Raji (cell line): ENCODE results near the gene UBE2E3.

Experiments
- POLR2A ChIP-seq: IDR thresholded peaks from 2 replicates; pipeline ENCODE4 v1.6.1; 2011; ENCODE audit warnings: low read depth, low read length, control low read depth; ENCODE audit not compliant: insufficient read depth

The UBE2E3 gene

DNA sequence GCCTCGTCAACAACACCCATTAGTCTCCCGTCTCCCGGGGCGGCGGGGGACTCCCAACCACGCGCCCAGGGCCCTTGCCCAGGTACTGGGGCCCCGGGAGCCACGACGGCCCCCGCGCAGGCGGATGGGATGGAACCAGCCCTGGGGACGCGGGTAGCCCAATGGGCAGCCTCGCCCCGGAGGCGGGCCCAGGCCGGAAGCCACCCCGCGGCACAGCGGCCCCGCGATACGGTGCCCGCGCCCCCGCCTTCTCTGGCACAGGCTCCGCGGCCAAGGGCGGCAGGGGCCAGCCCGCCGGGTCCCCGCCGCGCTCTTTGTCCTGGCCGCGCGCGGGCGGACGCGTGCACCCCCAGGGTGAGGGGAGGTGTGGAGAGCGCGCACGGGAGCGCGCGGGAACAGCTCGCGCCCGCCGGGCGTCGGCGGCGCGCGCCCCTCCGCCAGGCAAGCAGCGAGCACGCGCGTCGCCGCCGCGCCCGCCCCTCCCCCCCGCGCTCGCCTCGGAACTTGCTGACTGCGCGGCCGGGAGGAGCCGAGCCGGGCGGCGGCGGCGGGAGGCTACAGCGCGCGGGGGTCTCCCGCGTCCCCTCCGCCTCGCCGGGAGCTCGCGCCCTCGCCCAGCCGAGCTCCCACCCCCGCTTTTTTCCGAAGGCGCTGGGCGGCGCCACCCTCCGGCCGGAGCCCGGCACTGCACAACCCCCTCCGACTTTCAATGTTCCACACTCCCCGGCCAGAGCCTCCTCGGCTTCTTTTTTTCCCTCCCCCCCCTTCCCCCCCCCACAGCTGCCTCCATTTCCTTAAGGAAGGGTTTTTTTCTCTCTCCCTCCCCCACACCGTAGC is at the start of gene UBE2E3:
Gene UBE2E3 (plus strand): TSS at position 500 of the 837 bp plus-strand sequence. CDS start 1,438 bp downstream, outside the sequence.
- TF ChIP-seq POLR2A, result no peak

- no peak for TF ChIP-seq POLR2A
Observed at GRCh38 chr2:180931841-180932240, 48.6 kb upstream of the UBE2E3 start.

GRCh38 chr2:180933332-180933731 is 47.1 kb upstream of the UBE2E3 start:
- no peak for TF ChIP-seq POLR2A

DNA sequence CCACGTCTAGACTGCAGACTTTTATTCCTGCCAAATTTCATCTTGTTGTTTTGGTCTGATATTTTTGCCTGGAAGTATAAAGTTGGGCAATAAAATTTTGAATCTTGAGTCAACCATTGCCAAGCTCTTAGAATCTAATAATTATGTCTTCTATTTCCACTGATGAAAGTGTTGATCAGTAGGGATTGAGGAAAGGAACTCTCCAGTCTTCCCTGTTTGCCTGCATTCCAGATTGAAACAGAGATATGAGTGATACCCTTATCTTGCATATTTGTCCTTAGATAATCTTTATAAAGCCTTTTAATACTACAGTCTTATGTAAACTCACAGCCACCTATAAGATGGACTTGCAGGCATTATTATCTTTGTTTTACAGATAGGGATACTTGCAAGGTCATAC is 45.5 kb upstream of the UBE2E3 start:
- TF ChIP-seq POLR2A, result no peak

- no peak for TF ChIP-seq POLR2A
Observed at GRCh38 chr2:180938451-180938850, 42.0 kb upstream of the UBE2E3 start.

- TF ChIP-seq POLR2A, result no peak
Observed at GRCh38 chr2:180943275-180943674, 37.1 kb upstream of the UBE2E3 start.

GRCh38 chr2:180944372-180944771 is 36.0 kb upstream of the UBE2E3 start:
- no peak for TF ChIP-seq POLR2A

- no peak for TF ChIP-seq POLR2A
Observed at GRCh38 chr2:180947208-180947689, 33.2 kb upstream of the UBE2E3 start.

GRCh38 chr2:180949896-180950295 is 30.5 kb upstream of the UBE2E3 start:
- TF ChIP-seq POLR2A, result no peak

DNA sequence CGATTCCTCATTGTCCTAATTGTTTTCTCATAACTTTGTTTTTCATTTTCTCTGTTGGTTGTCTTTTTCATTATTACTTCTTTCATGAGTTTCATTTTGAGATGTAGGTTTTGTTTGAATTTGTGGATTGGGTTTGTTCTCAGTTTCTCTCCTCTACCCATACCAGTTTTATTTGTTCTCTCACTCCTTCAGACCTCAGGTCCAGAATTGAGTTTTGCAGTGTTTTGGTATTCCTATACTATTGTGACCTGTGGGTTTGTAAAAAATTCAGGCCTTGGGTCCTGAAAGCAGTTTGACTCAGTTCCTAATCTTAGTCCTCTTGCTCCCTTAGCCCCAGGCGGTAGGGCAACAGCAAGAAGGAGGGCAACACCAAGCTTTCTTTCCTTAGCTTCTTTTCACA is 28.3 kb upstream of the UBE2E3 start:
- TF ChIP-seq POLR2A, result no peak

GRCh38 chr2:180952731-180953336 is 27.6 kb upstream of the UBE2E3 start:
- no peak for TF ChIP-seq POLR2A

DNA sequence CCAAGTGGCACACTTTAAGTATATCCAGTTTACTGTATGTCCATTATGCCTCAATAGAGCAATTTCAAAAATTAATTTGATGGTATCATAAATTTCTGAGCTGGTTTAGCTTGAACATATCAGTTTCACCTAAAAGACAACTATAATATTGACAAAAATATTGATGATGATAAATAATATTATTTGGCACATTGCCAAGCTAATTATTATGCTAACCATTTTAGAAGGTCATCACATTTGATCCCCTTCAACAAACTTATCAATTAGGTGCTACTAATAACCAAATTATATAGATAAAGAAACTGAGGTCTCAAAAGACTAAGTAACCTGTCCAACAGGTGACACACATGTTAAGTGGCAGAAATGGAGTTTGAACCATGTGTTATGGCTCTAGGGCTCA is 26.9 kb upstream of the UBE2E3 start:
- no peak for TF ChIP-seq POLR2A

DNA sequence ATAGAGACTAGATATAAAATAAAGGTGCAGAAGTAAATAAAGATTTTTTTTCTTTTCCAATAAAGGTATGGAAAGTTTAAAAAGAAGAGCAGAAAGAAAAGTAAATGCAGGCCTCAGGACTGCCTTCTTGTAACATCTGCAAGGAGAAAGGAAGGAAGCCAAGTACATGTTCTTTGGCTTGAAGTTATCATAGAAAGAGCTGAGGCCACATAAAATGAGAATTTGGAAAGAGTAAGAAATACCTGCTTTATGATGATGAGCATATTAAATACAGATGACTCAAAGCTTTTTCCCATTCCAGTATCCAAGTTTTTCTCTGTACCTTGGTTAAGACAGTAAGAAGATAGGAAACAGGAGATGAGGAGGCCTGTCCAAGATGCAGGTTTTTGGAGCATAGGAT is 25.3 kb upstream of the UBE2E3 start:
- no peak for TF ChIP-seq POLR2A

DNA sequence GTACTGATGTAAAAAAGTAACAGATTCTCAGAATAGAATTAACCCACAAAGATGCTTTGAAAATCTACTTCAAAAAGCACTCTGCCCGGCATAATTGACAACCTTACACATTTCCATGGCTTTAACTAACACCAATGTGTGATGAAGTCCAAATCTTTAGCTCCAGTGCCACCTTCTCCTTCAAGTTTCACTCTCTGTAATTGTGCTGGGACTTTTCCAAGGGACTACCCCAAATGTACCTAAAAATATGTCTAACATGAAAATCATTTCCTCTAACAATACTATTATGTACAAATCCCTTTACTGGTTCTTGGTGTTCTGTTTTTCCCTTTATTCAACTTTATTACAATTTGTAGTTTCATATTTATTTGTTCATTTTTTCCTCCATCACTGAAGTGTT is 20.6 kb upstream of the UBE2E3 start:
- TF ChIP-seq POLR2A, result no peak

DNA sequence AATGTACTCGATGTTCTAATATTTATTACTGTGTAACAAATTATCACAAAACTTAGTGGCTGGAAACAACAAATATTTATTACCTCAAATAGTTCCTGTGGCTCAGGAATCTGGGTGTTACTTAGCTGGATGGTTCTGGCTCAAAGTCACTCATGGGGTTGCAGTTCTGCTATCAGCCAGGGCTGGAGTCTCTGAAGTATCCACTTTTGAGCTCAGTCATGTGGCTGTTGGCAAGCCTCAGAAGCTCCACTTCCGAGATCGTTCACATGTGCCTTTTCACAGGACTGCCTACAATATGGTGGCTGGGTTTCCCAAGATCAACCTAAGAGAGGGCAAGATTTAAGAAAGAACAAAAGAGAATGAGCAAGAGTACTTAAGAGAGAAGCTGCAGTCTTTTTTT is 19.4 kb upstream of the UBE2E3 start:
- TF ChIP-seq POLR2A, result no peak

DNA sequence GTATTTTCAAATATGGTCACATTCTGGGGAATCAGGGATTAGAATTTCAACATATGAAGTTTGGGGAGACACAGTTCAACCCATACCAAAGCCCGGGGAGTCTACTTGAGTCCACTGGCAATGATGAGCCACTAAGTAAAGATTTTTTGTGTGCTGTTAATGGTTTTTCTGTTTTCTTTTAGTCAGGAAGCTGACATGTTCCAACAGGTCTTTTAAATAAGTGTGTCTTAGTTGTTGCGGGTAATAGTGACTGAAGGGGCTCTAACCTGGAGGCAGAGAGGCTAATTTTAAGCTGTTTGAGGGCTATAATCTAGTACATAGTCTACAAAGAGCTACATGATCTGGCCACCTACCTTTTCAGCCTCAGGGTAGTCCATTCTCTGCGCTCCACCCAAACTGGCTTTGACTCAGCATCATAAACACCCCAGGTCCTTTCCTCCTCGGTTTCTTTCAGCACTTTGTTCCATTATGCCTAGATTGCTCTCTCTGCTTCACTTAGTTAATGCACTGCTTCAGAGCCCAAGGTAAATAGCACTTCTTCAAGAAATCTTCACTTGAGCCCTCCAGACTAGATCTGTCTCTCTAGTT is 17.6 kb upstream of the UBE2E3 start:
- TF ChIP-seq POLR2A, result no peak
